ENCODE measurements around the gene AOX1. TPM values are rescaled to one million over a fixed set of nuclear protein-coding genes. Genes with fewer than 3 reads are reported as not detected.
"Not testable (repeated sequence)": the region's sequence is repeated elsewhere in the genome, so short reads cannot be mapped to it uniquely, and the experiment has no call there.

The AOX1 gene
- total RNA-seq, 1 experiment from 2014 or later = 0.45 TPM

DNA sequence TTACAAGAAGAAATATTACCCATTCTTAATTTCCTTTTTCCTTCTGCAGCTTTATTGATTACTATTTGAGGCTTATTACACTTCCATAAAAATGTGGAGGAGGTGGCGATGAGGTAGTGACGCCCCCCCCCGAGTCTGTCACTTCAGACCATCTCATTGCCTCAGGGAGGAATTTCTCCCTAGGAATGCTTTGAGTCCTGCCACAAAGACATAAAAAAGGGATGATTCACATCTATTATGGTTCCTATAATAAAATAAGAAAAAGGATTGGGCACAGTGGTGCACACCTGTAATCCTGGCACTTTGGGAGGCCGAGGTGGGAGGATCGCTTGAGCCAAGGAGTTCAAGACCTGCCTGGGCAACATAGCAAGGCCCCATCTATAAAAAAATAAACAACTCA, 93.7 kb downstream of the AOX1 start:
- Mint-ChIP-seq H3K9me3 (ENCODE audit: low read depth, unreplicated experiment) (no peaks in the 10 kb centered on the region), H3K27ac (ENCODE audit: unreplicated experiment) (no peak overlapping the region), H3K4me1 (ENCODE audit: low read depth, unreplicated experiment) (no peaks in the 10 kb centered on the region), H3K4me3 (ENCODE audit: low read depth, unreplicated experiment) (no peak overlapping the region), H3K36me3 (ENCODE audit: insufficient read depth, unreplicated experiment) (no peaks in the 10 kb centered on the region), H3K27me3 (ENCODE audit: unreplicated experiment) (peaks cover 15% of the 10 kb centered on the region)
- TF ChIP-seq, protein P1, sequence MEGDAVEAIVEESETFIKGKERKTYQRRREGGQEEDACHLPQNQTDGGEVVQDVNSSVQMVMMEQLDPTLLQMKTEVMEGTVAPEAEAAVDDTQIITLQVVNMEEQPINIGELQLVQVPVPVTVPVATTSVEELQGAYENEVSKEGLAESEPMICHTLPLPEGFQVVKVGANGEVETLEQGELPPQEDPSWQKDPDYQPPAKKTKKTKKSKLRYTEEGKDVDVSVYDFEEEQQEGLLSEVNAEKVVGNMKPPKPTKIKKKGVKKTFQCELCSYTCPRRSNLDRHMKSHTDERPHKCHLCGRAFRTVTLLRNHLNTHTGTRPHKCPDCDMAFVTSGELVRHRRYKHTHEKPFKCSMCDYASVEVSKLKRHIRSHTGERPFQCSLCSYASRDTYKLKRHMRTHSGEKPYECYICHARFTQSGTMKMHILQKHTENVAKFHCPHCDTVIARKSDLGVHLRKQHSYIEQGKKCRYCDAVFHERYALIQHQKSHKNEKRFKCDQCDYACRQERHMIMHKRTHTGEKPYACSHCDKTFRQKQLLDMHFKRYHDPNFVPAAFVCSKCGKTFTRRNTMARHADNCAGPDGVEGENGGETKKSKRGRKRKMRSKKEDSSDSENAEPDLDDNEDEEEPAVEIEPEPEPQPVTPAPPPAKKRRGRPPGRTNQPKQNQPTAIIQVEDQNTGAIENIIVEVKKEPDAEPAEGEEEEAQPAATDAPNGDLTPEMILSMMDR (IDR thresholded peaks at IDR 0.05; ENCODE audit: unreplicated experiment) = no peak
- DNase-seq = no peak
- BruUV-seq (replicated peaks) = no TSS peak
- CTCF ChIA-PET = no interaction called here
- intact Hi-C loops (cut with micrococcal nuclease; ENCODE audit: unreplicated experiment) = no loop called here

DNA sequence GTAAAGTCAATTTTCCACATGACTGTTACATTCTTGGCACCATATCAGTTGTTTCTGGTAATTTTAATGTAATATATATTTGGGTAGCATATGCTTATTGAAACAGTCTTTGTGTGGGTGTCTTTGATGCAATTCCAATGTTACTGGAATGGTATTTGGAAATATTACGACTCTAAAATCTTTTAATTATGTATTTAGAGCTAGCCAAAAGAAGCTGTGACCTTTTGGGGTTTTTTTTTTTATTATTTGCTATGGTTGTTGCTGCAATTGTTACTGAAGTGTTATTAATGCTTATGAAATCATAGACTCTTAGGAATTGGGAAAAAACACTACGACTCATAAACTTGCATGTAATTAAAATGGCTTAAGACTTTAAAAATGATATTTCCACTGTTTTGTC, 95.9 kb downstream of the AOX1 start:
- no peaks in the 10 kb centered on the region for H3K4me1 Mint-ChIP-seq (ENCODE audit: low read depth, unreplicated experiment)
- CTCF ChIA-PET = no interaction called here
- H3K27ac Mint-ChIP-seq (ENCODE audit: unreplicated experiment) = no peak overlapping the region
- H3K27me3 Mint-ChIP-seq (ENCODE audit: unreplicated experiment) = peaks cover 34% of the 10 kb centered on the region
- no peak overlapping the region for H3K4me3 Mint-ChIP-seq (ENCODE audit: low read depth, unreplicated experiment)
- no peak for DNase-seq
- intact Hi-C loops (cut with micrococcal nuclease; ENCODE audit: unreplicated experiment) = no loop called here
- no TSS peak for BruUV-seq (replicated peaks)
- no peaks in the 10 kb centered on the region for H3K9me3 Mint-ChIP-seq (ENCODE audit: low read depth, unreplicated experiment)
- TF ChIP-seq, protein P1 (IDR thresholded peaks at IDR 0.05; ENCODE audit: unreplicated experiment) = no peak
- no peaks in the 10 kb centered on the region for H3K36me3 Mint-ChIP-seq (ENCODE audit: insufficient read depth, unreplicated experiment)

DNA sequence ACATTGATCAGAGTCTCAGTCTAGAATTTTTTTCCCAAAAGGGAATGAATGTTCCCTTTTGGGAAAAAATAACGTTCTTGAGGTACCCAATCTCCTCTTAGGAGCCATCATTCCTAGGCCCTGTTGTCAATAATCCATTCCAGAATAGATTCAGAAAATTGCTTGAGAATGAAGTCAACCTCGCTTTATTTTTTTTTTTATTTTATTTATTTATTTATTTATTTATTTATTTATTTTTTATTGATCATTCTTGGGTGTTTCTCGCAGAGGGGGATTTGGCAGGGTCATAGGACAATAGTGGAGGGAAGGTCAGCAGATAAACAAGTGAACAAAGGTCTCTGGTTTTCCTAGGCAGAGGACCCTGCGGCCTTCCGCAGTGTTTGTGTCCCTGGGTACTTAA, 96.6 kb downstream of the AOX1 start:
- H3K36me3 Mint-ChIP-seq (ENCODE audit: insufficient read depth, unreplicated experiment); H3K27ac Mint-ChIP-seq (ENCODE audit: unreplicated experiment); DNase-seq; intact Hi-C loops (cut with micrococcal nuclease; ENCODE audit: unreplicated experiment); H3K4me3 Mint-ChIP-seq (ENCODE audit: low read depth, unreplicated experiment); CTCF ChIA-PET; H3K9me3 Mint-ChIP-seq (ENCODE audit: low read depth, unreplicated experiment); BruUV-seq (replicated peaks); H3K4me1 Mint-ChIP-seq (ENCODE audit: low read depth, unreplicated experiment): not testable (repeated sequence)
- H3K27me3 Mint-ChIP-seq (ENCODE audit: unreplicated experiment) = peaks cover 34% of the 10 kb centered on the region

DNA sequence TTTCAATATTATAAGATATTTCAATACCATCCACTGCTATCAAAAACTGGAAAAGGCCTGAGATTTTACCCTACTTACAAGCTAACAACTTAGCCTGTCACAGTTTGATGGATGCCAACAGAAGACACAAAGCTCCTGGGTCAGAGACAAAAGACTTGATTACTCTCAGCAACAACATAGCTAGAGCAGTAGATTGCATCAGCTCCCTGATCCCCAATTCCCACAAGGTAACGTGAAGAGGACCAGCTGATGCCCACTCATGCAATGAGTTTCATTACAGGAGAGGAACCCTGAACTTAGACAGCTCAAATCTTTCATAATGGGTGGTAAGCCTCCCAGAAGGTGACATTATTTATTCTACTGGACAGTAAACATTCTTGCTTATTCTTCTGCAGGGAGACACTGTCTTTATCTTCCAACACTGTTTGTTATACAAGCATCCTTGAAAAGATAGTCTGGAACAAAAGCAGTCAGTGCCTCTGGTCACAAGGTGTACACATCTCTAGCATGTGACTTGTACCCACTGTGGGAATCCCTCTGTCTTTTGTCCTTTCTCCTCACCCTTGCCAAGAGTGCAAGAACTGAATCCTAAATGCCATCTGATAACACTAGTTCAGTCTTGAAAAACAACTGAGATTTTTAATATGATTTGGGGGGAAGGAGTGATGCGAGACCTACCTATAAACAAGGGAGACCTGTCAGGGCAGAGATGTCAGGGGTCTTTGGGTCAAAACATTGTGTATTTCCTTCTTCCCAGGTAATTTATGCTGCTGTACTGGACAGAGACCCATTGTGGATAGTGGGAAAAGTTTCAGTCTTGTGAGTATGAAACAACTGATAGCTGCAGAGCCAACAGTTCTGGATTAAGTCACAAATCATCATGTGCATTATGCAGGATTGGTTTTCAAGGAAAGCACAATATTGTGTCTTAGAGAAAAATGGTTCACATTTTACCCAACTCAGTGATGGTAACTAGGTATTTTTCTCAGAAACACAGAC, 102.4 kb downstream of the AOX1 start:
- no peaks in the 10 kb centered on the region for H3K4me1 Mint-ChIP-seq (ENCODE audit: low read depth, unreplicated experiment)
- DNase-seq = no peak
- TF ChIP-seq, protein P1 (IDR thresholded peaks at IDR 0.05; ENCODE audit: unreplicated experiment) = no peak
- CTCF ChIA-PET = no interaction called here
- H3K27me3 Mint-ChIP-seq (ENCODE audit: unreplicated experiment) = peaks cover 50% of the 10 kb centered on the region
- no peak overlapping the region for H3K4me3 Mint-ChIP-seq (ENCODE audit: low read depth, unreplicated experiment)
- H3K9me3 Mint-ChIP-seq (ENCODE audit: low read depth, unreplicated experiment) = no peaks in the 10 kb centered on the region
- BruUV-seq (replicated peaks) = no TSS peak
- H3K27ac Mint-ChIP-seq (ENCODE audit: unreplicated experiment) = no peak overlapping the region
- intact Hi-C loops (cut with micrococcal nuclease; ENCODE audit: unreplicated experiment) = no loop called here
- no peaks in the 10 kb centered on the region for H3K36me3 Mint-ChIP-seq (ENCODE audit: insufficient read depth, unreplicated experiment)

DNA sequence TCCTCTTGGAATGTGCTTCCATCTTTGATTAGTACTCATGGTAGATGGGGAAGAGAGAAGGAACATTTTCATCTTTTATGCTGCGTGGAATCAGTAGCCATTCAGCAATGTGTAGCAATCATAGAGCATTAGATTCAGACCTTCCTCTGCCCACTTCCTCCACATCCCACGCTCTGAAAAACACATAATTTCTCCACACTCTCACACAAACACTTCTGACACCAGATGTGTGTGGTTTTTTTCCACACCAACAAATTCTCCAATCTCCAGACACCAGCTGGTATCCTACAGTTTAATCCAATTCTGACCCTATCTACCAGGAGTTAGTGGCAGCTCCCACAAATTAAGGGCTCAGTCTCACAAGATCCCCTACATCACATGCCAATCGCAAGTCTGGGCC, 103.3 kb downstream of the AOX1 start:
- intact Hi-C loops (cut with micrococcal nuclease; ENCODE audit: unreplicated experiment) = no loop called here
- CTCF ChIA-PET = no interaction called here
- Mint-ChIP-seq H3K36me3 (ENCODE audit: insufficient read depth, unreplicated experiment) (no peaks in the 10 kb centered on the region), H3K27me3 (ENCODE audit: unreplicated experiment) (peaks cover 55% of the 10 kb centered on the region), H3K27ac (ENCODE audit: unreplicated experiment) (no peak overlapping the region), H3K4me1 (ENCODE audit: low read depth, unreplicated experiment) (no peaks in the 10 kb centered on the region), H3K9me3 (ENCODE audit: low read depth, unreplicated experiment) (no peaks in the 10 kb centered on the region), H3K4me3 (ENCODE audit: low read depth, unreplicated experiment) (no peak overlapping the region)
- BruUV-seq (replicated peaks) = no TSS peak
- DNase-seq = no peak
- TF ChIP-seq, protein P1 (IDR thresholded peaks at IDR 0.05; ENCODE audit: unreplicated experiment) = no peak
